ENCODE data around the gene MYOZ3. TPM values are rescaled to one million over a fixed set of nuclear protein-coding genes. Genes with fewer than 3 reads are reported as not detected.

The MYOZ3 gene
- total and polyA plus RNA-seq, 2 of the 8 experiments (the other 6 are each of a cell fraction or from before 2014, with no cell fraction given): 9.6 to 19.1 TPM

DNA sequence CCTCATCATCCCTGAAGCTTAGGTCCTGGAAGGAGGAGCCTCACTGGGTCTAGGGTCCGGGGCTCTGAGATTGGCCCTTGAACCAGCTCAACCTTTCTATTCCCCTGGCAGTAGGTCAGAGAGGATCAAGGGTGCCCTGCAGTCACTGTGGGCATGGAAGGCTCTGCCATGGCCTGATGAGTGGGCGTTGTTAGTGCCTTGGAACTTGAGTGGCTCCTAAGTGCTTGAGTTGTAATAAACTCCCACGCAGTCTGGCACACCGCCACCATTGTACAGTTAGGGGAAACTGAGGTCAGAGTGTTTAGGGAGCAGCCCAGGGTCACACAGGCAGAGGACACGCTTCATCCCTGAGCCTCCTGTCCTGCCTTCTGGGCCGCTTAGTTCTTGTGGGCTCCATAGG, 31.0 kb upstream of the MYOZ3 start:
- no peaks in the 10 kb centered on the region for H3K79me2 ChIP-seq (ENCODE audit: control insufficient read depth in 1 of 2, insufficient read depth in 2 of 2, low read length in 2 of 2)
- 91% methylated on average over 6 of the region's 6 CpGs; no CpG with 5 or more reads in 1 of the 2 experiments for WGBS, 2 experiments (ENCODE audit: extremely low coverage in 1 of 2, insufficient coverage in 1 of 2, insufficient read length in 1 of 2, insufficient replicate concordance in 2 of 2, low coverage in 1 of 2, low lambda C conversion rate in 2 of 2, missing lambda C conversion rate in 1 of 2)
- peaks cover 0 to 8% (median 5%) of the 10 kb centered on the region in 4 experiments; a peak in 5 of 7 replicates for H3K4me1 ChIP-seq (replicated peaks in 1 of 4; ENCODE audit: control insufficient read depth in 3 of 4, insufficient read depth in 4 of 4, low read length in 3 of 4)
- no peak overlapping the region for H2BK5ac ChIP-seq (ENCODE audit: low read depth, low read length)
- no peak overlapping the region for H3K9ac ChIP-seq (replicated peaks in 1 of 4; ENCODE audit: extremely low read depth in 1 of 4, low read depth in 3 of 4, low read length in 3 of 4)
- H3K4me2 ChIP-seq (ENCODE audit: insufficient read depth in 1 of 2, low read depth in 2 of 2, low read length in 2 of 2): no peak overlapping the region
- no peak overlapping the region for H3K18ac ChIP-seq (ENCODE audit: extremely low read depth, low read length)
- no peak overlapping the region for H3K56ac ChIP-seq (replicated peaks; ENCODE audit: insufficient read length, low read depth, low read length)
- no peak overlapping the region for H2BK15ac ChIP-seq (ENCODE audit: low read length)
- no peak overlapping the region for H2BK120ac ChIP-seq (replicated peaks; ENCODE audit: low read depth, low read length)
- FAIRE-seq: no peak
- ChIA-PET POLR2A (ENCODE audit: partially characterized antibody) (interaction anchor here (0.6 kb wide), 1 partner anchor 219 kb away, joined by 4 read pairs; no protein-coding TSS in a partner anchor), CTCF (ENCODE audit: partially characterized antibody) (interaction anchor here (0.5 to 2.1 kb wide), 7 partner anchors 10 to 70 kb away, joined by 3 to 7 read pairs (median 3); no protein-coding TSS in a partner anchor)
- H3K4me3 ChIP-seq (ENCODE audit: extremely low read depth in 1 of 4, insufficient read depth in 2 of 4, low read depth in 3 of 4, low read length in 4 of 4): no peak overlapping the region
- H2AK5ac ChIP-seq (ENCODE audit: low read depth, low read length): peak overlapping the region; percentile 53; the same call in 1 of the 2 replicates
- H2BK20ac ChIP-seq (ENCODE audit: low read length): no peak overlapping the region
- H4K91ac ChIP-seq (replicated peaks; ENCODE audit: insufficient read length, low read length): no peak overlapping the region
- no peak overlapping the region for H3K4ac ChIP-seq (replicated peaks; ENCODE audit: insufficient read length, low read depth, low read length)
- H3K79me1 ChIP-seq (ENCODE audit: low read depth, low read length): no peaks in the 10 kb centered on the region
- H3K27ac ChIP-seq (ENCODE audit: low read depth, low read length): no peak overlapping the region
- no peaks in the 10 kb centered on the region for H4K20me1 ChIP-seq (replicated peaks in 1 of 2; ENCODE audit: control insufficient read depth in 1 of 2, insufficient read depth in 2 of 2, low read length in 2 of 2)
- peak overlapping the region; percentile 2; the same call in 1 of the 2 replicates for H4K8ac ChIP-seq (ENCODE audit: extremely low read depth, insufficient read depth, low read length)
- peaks cover 0 to 10% (median 7%) of the 10 kb centered on the region in 4 experiments; a peak in 5 of 7 replicates for H3K27me3 ChIP-seq (replicated peaks in 1 of 4; ENCODE audit: control insufficient read depth in 3 of 4, extremely low read depth in 1 of 4, insufficient read depth in 3 of 4, low read length in 3 of 4)
- H3K14ac ChIP-seq (ENCODE audit: insufficient read length): no peak overlapping the region
- no peak overlapping the region for H2BK12ac ChIP-seq (ENCODE audit: low read depth, low read length)
- H3K9me3 ChIP-seq (ENCODE audit: insufficient read depth in 2 of 2, low read depth in 1 of 2, low read length in 1 of 2): no peaks in the 10 kb centered on the region
- H3K23me2 ChIP-seq (ENCODE audit: low read depth, low read length): peaks cover 2% of the 10 kb centered on the region
- no peak overlapping the region for H3K23ac ChIP-seq (ENCODE audit: insufficient read length)
- no peak overlapping the region for H2AFZ ChIP-seq (ENCODE audit: low read length)
- no peak for DNase-seq (ENCODE audit: low read depth in 1 of 2, low spot score in 2 of 2)
- no peak overlapping the region for H4K5ac ChIP-seq (ENCODE audit: insufficient read length, low read depth, low read length)
- H3K36me3 ChIP-seq (ENCODE audit: control insufficient read depth in 2 of 4, insufficient read depth in 4 of 4, low read length in 3 of 4): no peaks in the 10 kb centered on the region
- TF ChIP-seq ZNF274 (IDR thresholded peaks at IDR 0.05; ENCODE audit: borderline replicate concordance, extremely low read depth, low read length) (no peak), CBX5 (IDR thresholded peaks at IDR 0.05; ENCODE audit: low read depth, low read length) (no peak), RXRA (IDR thresholded peaks at IDR 0.05; ENCODE audit: insufficient read depth, low read depth, low read length) (no peak), FOSL1 (IDR thresholded peaks at IDR 0.05; ENCODE audit: insufficient read depth, low read depth, low read length) (no peak), CEBPB (IDR thresholded peaks at IDR 0.05; ENCODE audit: low read depth, low read length) (no peak), SP1 (IDR thresholded peaks at IDR 0.05; ENCODE audit: low read depth, low read length) (no peak), SIN3A (conservative IDR thresholded peaks at IDR 0.05 in 1 of 2, IDR thresholded peaks at IDR 0.05 in 1 of 2; ENCODE audit: low read depth in 1 of 2, low read length in 2 of 2) (no peak), POLR2AphosphoS5 (IDR thresholded peaks at IDR 0.05; ENCODE audit: low read depth, low read length) (no peak), PHF8 (conservative IDR thresholded peaks at IDR 0.05; ENCODE audit: low read depth, low read length) (no peak), TAF7 (optimal IDR thresholded peaks at IDR 0.05; ENCODE audit: borderline replicate concordance, low read depth, low read length) (no peak), SRF (IDR thresholded peaks at IDR 0.05; ENCODE audit: low read depth, low read length) (no peak)
- TF ChIP-seq, protein P1, sequence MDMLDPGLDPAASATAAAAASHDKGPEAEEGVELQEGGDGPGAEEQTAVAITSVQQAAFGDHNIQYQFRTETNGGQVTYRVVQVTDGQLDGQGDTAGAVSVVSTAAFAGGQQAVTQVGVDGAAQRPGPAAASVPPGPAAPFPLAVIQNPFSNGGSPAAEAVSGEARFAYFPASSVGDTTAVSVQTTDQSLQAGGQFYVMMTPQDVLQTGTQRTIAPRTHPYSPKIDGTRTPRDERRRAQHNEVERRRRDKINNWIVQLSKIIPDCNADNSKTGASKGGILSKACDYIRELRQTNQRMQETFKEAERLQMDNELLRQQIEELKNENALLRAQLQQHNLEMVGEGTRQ (IDR thresholded peaks at IDR 0.05; ENCODE audit: low read length): no peak
